ENCODE measurements around the gene TTC1. TPM values are rescaled to one million over a fixed set of nuclear protein-coding genes. Genes with fewer than 3 reads are reported as not detected.
"Not testable (repeated sequence)": the region's sequence is repeated elsewhere in the genome, so short reads cannot be mapped to it uniquely, and the experiment has no call there.

The TTC1 gene
- total RNA-seq, 1 donor from 2014 or later: 67.7 TPM

DNA sequence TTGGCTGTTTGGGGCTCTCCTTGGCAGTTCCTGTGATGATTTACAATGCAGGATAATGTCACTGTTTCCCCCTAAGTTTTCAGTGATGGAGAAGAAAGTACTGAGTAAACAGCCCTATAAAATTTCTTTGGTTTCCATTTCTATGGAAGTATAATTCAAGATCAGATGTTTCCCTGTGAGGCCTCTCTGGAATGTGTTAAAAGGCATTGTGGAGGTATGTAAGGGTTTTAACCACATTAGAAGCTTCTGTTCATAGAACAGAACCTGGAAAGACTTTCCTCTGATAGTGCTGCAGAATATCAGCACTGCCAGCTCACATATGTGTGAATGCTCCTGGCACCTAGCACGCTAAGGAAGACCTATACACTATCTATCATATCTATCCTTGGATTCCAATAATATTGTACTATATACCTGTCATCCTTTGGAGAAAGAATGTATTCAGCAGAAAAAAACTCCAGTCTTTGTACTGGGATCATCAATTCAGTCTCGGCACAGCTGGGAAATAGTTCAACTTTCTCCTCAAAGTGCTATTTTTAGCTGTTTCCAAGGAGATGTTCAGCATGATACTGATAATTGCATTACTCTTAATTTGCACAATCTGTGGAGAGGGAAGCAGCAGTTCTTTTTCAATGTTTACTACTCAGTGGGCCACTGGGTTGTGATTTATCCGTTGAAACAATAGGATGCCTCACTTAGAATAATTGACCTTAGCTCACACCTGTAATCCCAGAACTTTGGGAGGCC is 21.9 kb downstream of the TTC1 start:
- intact Hi-C loops (cut with DNase I): loop anchor here (5.0 kb wide), 1 partner anchor 86 kb away; the partner anchor contains the start of gene PWWP2A
- DNase-seq (ENCODE audit: low spot score): no peak

- intact Hi-C loops (cut with DNase I): loop anchor here (5.0 kb wide), 1 partner anchor 84 kb away; the partner anchor contains the start of gene PWWP2A
- DNase-seq (ENCODE audit: low spot score): no peak
Observed at GRCh38 chr5:160033546-160034252, 24.8 kb downstream of the TTC1 start.

DNA sequence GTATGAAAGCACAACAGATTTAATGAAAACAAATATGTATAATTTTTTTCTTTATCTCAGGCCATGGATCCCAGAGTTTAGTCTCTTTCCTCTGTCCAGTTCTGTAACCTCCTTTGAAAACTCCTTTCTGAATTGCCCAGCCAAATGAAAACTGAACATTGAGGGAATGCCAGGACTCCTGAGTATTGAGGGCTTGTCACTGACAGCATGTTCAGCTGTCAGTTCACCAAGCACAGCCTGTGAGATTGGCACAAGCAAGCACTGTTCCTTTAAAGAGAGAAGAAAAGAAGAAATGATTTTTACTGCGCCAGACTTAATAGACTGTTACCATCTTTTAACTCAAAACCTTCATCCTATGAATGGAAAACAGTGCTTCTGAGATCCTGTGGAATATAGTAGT is 27.3 kb downstream of the TTC1 start:
- no peak for DNase-seq (ENCODE audit: low spot score)
- intact Hi-C loops (cut with DNase I): no loop called here

DNA sequence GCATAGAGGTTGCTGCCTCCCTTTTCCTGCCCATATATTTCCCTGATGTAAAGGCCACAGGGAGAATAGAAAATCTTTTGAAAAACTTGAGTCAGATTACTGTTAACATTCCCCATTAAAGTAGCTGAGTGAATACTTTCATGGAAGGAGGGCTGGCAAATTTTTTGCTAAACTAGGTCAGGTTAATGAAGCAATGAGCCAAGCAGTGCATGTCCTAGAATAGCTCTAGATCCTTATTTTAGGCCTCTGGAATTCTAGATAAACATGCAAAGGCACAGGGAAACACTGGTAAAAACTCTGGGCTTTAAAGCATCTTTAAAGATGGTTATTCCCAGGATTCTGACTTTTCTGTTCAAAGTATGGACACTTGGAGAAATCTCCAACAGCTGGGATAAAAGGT is 27.9 kb downstream of the TTC1 start:
- no peak for DNase-seq (ENCODE audit: low spot score)
- intact Hi-C loops (cut with DNase I): no loop called here

DNA sequence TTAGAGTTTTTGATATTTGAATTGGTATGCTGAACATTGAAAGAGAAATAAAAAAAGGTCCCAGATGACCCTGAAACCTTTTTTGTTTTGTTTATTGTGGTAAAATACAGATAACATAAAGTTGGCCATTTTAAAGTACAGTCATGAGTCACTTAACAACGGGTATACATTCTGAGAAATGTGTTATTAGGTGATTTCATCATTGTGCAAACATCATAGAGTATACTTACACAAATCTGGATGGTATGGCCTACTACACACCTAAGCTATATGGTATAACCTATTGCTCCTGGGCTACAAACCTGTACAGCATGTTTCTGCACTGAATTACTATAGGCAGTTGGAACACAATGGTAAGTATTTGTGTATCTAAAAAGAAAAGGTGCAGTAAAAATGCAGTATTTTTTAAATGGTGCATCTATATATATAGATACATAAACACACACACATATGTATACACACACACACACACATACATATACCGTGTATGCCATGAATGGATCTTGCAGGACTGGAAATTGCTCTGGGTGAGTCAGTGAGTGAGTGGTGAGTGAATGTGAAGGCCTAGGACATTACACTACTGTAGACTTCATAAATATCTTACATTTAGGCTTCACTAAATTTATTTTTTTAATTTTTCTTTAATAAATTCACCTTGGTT is 31.0 kb downstream of the TTC1 start:
- DNase-seq (ENCODE audit: low spot score): no peak
- intact Hi-C loops (cut with DNase I): no loop called here

DNA sequence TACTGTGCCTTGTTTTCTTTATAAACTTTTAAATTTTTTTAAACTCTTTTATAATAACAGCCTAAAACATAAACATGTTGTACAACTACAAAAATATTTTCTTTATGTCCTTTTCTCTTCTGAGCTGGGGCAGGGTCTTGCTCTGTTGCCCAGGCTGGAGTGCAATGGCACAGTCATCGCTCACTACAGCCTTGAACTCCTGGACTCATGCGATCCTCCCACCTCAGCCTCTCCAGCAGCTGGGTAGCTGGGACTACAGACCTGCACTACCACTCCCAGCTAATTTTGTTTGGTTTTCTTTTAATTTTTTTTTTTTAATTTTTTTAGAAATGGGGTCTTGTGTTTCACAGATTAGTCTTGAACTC is 31.5 kb downstream of the TTC1 start:
- DNase-seq (ENCODE audit: low spot score): no peak
- intact Hi-C loops (cut with DNase I): no loop called here

- no peak for DNase-seq (ENCODE audit: low spot score)
- intact Hi-C loops (cut with DNase I): no loop called here
Observed at GRCh38 chr5:160042671-160043070, 33.7 kb downstream of the TTC1 start.

DNA sequence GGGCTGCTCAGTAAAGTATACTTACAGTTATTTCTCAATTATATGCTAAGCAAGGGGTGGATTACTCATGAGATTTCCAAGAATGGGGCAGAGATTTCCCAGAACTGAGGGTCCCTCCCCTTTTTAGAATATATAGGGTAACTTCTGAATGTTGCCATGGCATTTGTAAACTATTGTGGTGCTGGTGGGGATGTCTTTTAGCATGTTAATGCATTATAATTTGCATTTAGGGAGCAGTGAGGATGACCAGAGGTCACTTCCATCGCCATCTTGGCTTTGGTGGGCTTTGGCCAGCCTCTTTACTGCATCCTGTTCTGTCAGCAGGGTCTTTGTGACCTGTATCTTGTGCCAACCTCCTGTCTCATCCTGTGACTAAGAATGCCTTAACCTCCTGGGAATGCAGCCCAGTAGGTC is 35.5 kb downstream of the TTC1 start:
- DNase-seq (ENCODE audit: low spot score): no peak
- intact Hi-C loops (cut with DNase I): no loop called here

- intact Hi-C loops (cut with DNase I): no loop called here
Observed at GRCh38 chr5:160044967-160045366, 36.0 kb downstream of the TTC1 start.

GRCh38 chr5:160047423-160047822 is 38.5 kb downstream of the TTC1 start:
- DNase-seq (ENCODE audit: low spot score): no peak
- intact Hi-C loops (cut with DNase I): no loop called here

More at GRCh38 chr5:160044967-160045366, 36.0 kb downstream of the TTC1 start:
- DNase-seq (ENCODE audit: low spot score): no peak

GRCh38 chr5:160048131-160048530 is 39.2 kb downstream of the TTC1 start:
- intact Hi-C loops (cut with DNase I): no loop called here
- no peak for DNase-seq (ENCODE audit: low spot score)

DNA sequence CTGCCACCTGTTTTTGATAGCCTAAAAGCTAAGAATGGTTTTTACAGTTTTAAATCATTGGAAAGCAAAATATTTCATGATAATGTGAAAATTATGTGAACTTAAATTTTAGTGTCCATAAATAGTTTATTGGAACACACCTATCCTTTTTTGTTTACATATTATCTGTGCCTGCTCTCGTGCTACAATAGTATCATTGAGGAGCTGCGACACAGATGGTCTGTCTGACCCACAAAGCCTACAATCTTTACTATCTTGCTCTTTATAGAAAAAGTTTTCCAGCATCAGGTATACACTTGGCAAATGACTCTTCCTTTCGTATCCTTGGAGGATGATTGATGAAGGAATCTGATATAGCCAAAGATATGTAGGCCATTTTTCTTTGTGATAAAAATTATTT is 40.2 kb downstream of the TTC1 start:
- DNase-seq (ENCODE audit: low spot score): no peak
- intact Hi-C loops (cut with DNase I): no loop called here

DNA sequence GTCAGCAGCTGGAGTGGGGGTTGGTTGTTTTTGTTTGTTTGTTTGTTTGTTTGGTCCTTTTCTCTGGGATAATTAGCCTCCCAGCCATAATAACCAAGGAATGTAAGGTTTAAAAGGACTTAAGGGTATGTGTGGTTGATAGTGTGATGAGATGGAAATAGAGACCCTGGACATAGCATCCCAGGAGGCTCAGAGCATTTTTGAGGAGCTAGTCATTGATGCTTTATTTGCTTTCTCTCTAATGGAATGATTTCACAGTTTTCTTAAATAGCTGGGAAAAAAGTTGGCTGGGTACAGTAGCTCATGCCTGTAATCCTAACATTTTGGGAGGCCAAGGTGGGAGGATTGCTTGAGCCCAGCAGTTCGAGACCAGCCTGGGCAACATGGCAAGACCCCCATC is 45.1 kb downstream of the TTC1 start:
- no peak for DNase-seq (ENCODE audit: low spot score)

DNA sequence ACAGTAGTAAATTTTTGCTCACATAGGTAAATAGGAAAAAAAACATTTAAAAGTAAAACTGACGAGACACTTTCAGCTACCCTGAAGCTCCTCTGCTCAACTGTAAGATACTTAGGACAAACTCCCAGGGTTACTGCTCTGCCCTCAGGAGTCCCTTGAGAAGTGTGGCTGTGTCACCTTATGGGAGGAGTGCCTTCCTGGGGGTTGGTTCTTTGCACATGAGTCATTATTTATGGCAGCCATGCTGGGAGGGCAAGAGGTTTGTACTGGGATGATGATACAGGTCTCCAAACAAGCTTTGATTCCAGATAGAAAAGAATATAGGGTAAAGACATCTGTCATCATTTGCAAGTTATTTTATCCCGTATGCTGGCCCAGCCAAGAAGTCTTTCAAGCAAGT is 45.9 kb downstream of the TTC1 start:
- intact Hi-C loops (cut with DNase I): no loop called here
- no peak for DNase-seq (ENCODE audit: low spot score)

More for the DNA sequence above, 45.1 kb downstream of the TTC1 start:
- intact Hi-C loops (cut with DNase I): no loop called here

GRCh38 chr5:160057256-160057655 is 48.3 kb downstream of the TTC1 start:
- DNase-seq (ENCODE audit: low spot score): no peak
- intact Hi-C loops (cut with DNase I): no loop called here

GRCh38 chr5:160060001-160060400 is 51.1 kb downstream of the TTC1 start:
- intact Hi-C loops (cut with DNase I): no loop called here
- DNase-seq (ENCODE audit: low spot score): no peak

- intact Hi-C loops (cut with DNase I): no loop called here
- DNase-seq (ENCODE audit: low spot score): no peak
Observed at GRCh38 chr5:160061770-160062169, 52.8 kb downstream of the TTC1 start.

DNA sequence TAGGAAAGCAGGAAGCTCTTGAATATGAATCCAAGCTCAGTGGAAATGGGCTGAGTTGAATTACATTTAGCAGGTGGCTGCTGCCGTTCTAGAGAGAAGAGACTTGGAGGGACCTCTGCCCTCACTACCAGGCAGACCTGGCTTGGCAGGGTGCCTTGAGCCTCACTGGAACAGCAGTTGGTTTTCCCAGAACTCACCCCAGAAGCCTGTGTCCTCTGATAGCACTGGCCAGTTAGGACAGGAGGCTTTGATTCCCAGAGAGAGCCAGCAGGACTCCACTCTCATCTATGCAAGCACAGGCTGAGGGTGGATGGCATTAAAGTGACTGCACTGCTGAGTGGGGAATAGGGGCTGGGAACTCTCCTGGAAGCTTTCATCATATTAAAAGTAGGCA is 55.5 kb downstream of the TTC1 start:
- intact Hi-C loops (cut with DNase I): no loop called here
- DNase-seq (ENCODE audit: low spot score): no peak

DNA sequence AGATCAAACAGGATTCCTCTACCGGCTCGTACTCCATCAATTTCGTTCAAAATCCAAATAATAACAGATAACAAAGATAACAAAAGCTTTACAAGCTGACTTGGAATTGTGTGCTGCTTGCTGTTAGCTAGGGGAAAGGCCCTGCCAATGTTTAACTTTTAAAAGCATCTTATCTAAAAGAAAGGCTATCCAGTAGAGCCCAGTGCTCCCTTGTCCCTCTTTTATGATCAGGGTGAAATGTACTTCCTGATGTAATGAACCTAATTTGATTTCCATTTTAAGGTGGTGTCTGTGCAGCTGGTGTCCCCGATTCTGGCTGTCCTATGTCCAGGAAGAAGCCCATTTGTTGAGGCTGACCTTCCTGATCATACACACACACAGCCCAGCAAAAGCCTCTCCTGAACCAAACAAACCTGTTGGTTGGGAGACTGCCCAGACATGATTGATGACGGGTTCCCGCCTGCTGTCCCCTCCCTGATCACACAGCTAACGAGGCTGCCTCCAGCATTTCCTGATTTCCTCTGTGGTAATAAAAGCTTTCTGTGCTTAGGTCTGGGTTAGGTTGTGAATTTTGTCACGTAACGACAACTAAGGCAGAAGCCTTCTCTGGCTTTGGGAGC is 56.2 kb downstream of the TTC1 start:
- intact Hi-C loops (cut with DNase I): no loop called here
- no peak for DNase-seq (ENCODE audit: low spot score)

- intact Hi-C loops (cut with DNase I); DNase-seq (ENCODE audit: low spot score): not testable (repeated sequence)
Observed at GRCh38 chr5:160069120-160069519, 60.2 kb downstream of the TTC1 start.

Measured in cardiac septum (tissue), 1 donor.